Islet of Langerhans (tissue), 1 donor: Measurements from ENCODE around the gene PASK.

Source experiments
- FAIRE-seq: peaks from one replicate; lab custom pipeline; 2011; peaks lifted over from hg19 to GRCh38; lab: Jason Lieb, UNC

The PASK gene

GRCh38 chr2:241103176-241103595 is 46.1 kb downstream of the PASK start:
- no peak for FAIRE-seq

DNA sequence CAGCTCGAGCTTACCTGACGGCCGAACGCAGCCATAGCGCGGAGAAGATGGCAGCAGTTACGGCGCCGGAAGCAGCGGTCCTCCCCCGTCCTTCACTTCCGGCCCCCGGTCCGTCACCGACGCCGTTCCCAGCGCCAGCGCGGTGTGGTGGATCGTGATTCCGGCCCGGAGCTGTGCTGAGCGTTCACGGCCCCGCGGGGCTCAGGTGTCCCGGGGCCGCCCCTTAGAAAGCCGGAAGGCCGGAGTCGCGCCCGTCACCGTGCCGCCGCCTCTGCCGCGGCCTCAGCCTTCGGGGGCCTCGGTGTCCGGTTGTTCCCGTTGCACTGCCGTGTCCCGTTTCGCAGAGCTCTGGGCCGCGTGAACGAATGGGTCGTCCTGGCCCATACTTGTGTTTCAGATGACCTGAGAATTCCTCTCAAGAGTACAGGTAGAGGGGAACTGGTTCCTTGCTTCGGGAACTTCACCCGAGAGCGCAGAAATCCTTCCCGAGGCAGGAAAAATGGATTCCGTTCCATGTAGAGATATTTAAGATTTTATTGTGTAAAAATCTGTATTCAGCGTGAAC is 47.0 kb downstream of the PASK start, which contains the start of gene MTERF4:
Gene MTERF4, minus strand, starts transcription at position 49 of the 565 bp plus-strand sequence. Its CDS starts 14 bp downstream, at position 35.
- no peak for FAIRE-seq

DNA sequence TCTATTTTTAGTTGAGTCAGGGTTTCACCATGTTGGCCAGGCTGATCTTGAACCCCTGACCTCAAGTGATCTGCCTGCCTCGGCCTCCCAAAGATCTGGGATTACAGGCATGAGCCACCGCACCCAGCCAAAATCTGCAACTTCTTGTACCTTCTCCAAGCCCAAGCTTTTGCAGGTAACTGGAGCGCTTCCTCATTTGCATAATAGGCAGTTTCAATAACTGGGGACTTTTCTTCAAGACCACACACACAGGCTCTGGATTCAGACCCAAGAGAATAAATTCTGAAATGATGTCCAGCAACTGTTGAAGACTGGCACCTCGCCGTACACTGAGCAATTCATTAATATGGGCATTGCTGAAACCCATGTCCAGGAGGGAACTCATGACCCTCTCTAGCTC is 50.0 kb downstream of the PASK start:
- no peak for FAIRE-seq

DNA sequence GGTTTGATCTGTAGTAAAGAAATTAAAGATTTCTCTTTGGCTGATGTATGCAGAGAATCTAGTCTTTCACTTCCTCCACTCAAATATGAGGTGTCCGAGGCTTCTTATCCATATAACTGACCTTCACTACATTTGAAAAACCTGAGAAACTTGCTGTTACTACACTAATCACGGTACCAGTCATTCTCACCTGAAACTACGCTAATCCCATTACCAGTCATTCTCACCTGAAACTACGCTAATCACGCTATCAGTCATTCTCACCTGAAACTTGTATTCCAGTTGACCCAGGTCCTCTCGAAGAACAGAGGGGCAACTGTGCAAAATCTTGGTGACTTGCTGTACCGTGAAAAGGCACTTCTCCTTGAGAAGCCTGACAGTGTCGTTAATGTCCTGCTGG is 52.3 kb downstream of the PASK start:
- FAIRE-seq, result no peak

- no peak for FAIRE-seq
These were observed 53.5 kb downstream of the PASK start for GRCh38 chr2:241095594-241096290.

DNA sequence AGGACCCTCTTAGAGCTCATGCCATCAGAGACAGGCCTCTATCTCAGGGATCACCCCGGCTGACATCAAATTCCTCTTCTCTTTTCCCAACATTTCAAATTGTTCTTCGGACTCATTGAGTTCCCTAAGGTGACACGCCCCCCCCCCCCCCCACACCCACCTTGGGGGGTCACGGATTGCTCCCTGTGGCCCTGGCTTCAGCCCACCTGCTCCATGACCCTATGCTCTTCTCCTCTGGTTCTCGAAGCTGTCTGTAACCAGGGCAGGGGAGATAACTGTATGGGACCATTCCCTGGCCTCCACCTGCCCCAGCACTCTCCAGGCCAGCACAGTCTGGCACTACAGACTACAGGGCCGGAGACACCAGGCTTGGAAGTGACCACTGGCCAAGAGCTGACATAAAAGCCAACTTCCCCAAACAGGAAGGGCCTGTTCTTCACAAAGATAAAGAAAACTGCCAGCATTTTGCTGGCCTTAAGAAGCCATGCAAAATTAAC is 54.3 kb downstream of the PASK start:
- FAIRE-seq, result no peak

GRCh38 chr2:241094172-241094571 is 55.1 kb downstream of the PASK start:
- no peak for FAIRE-seq

DNA sequence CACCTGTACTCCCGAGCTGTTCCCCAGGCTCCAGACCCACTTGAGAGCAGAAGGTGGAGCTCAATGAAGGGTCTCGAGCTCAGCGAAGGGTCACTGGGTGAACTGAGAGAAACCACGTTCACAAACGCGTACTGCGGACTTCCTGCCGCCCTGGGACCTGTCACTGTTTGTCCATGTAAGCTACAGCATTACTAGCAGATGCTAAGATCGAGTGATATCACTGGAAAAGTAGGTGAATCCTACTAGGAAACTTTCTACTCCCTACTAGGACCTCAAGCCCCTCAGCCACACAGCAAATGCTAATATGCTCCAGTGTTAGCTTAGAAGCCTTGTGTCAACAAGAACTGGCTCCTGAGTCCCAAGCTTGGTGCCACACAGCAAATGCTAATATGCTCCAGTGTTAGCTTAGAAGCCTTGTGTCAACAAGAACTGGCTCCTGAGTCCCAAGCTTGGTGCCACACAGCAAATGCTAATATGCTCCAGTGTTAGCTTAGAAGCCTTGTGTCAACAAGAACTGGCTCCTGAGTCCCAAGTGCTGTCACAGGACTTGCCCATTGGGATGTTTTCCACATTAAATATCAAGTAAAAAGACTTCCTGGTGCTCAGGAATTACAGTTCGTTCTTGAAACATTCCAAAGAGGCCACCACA is 56.0 kb downstream of the PASK start:
- FAIRE-seq, result peak; percentile 82

- no peak for FAIRE-seq
These were observed 56.6 kb downstream of the PASK start for GRCh38 chr2:241092677-241093076.

DNA sequence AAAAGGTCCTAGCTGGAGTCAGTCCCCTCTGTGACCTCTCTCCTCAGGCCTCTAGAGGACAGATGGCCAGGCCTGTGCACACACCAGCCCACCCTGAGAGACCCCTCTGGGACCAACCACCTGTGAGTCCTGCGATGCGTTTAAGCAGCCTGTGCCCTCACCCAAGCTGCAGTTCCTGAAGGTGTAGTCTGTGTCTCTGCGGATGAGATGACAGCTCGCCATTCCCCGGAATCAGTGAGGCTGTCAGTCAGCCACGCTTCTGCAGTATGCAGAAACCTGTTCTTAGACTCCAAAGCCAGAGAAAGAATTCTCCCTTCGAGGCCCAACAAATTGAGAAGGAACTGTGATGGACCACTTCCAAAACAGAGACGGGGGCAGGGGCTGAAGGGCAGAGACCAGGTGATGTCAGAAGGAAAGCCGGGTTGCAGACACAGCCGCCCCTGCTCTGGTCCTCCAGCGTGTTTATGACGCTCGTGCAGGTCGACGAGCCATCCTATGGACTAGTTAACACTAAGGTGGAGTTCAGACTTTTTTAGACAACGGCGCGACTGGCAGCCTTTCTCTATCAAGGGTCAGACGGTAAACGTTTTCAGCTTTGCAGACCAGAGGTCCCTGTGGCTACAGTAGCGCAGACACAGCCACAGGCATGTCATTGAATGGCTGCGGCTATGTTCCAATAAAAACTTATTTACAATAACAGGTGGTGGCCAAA is 57.4 kb downstream of the PASK start:
- no peak for FAIRE-seq

DNA sequence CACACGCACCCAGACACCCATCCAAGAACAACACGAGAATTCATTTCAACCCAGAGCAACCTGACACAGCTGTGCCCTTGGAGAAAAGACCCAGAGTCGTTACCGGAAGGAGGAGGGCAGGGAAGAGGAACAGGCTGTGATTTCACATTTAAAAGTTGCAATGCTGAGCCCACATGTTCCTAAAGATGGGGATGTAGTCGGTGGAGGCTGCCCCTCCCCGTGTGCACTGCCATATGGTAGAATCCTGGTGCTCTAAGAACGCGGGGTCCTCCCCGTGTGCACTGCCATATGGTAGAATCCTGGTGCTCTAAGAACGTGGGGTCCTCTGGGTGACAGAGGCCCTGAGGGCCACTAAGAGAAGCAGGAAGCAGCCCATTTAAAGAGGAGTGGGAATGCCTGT is 58.1 kb downstream of the PASK start:
- FAIRE-seq, result no peak

DNA sequence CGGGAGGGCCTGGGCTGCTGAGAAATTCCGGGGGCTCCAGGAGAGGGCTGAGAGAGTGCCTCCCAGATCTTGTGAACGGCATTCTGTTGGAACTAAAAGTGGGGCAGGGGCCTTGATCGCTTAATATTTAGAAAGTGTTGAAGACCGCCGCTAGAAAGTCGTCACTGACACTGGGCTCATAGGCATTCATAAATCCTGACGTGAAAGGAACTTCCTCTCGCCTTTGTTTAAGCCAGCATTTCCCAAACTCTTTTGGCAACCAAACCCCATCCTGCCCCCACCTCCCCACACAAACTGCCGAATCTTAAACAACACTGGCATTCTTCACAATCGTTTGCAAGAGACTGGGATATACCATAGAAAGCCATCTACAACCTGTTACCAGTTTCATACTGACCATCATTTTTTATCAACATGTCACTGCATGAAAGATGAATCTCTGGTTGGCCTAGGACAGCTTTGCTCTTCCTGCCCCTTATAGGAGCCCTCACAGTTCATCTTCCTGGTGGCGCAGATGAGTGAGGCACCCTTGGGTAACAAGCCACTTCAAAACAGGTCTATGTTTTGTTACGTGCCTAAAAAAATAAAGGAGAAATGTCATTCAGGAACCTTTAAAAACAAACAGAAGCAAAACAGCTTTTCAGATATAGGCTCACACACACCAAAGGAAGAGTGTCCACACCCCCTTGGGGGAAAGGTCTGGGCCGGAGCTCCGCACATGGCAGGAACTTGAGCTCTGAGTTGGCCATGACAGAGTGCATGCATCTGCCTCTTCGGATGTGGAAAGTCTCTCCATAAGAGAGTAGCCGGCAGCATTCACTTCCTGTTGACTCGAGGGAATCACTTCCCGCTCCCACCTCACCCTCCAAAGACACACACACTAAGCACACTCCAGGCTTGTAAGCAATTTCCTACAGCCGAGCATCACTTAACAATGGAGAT is 60.2 kb downstream of the PASK start:
- no peak for FAIRE-seq

DNA sequence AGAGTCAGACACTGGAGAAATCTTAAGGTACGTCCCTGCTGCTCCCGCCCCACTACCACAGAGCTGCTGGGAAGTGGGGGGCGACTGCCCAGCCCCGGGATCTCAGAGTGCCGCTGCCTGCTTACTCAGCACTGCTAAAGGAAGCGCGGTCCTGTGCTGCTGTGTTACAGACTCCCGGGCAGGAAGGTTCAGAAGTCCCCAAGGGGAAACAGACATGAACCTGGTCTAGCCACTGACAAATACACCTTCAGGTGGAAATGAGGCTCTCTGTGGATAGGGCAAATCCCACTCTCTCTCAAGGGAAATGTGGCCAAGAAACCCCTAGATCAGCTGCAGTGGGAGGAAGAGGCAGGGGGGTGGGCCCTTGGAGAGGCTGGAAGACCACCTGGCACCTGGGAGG is 60.9 kb downstream of the PASK start:
- no peak for FAIRE-seq

DNA sequence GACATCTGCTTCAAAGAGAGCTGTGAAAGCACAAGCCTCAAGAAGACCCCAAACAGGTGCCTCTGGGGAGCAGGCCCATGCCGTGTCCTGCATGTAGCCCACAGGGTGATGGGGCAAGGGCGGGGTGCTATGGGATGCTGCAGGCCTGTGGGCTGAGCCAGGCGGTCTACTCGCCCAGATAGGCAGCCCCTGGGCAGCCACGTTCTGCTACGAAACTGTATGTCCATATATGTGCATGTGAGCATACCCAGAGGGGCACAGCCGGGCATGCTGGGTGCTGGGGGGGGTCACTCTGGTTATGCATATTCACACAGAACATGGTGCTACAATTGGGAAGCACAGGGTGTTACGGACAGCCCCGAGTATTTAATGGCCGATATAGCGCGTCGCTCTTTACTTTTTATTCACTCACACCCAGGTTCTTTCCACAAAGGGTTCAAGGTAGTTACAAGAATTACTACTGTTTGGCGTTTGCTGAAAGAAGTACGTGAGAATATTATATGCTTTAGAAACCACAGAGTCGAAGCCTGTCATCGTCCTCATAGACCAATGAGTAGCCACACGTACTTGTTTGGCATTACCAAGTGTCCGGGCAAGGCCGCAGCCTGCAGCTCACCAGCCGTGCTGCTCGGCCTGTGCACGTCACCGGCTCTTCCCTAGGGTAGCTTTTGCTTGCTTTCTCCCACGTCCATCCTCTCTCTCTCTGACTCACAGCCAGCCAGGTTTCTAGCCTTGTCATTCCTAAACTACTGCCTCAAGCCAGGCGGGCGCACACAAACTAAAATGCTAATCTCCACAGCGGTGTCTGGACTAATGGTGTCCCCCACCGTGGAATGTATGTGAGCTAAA is 61.6 kb downstream of the PASK start:
- FAIRE-seq, result no peak

GRCh38 chr2:241084856-241085444 is 64.3 kb downstream of the PASK start:
- no peak for FAIRE-seq

GRCh38 chr2:241083091-241083415 is 66.2 kb downstream of the PASK start:
- no peak for FAIRE-seq

GRCh38 chr2:241082341-241083090 is 66.8 kb downstream of the PASK start:
- no peak for FAIRE-seq

- no peak for FAIRE-seq
These were observed 67.5 kb downstream of the PASK start for GRCh38 chr2:241081643-241082340.

- no peak for FAIRE-seq
These were observed 68.1 kb downstream of the PASK start for GRCh38 chr2:241081190-241081642.
